ENCODE measurements around the gene RNU6-7. TPM values are rescaled to one million over a fixed set of nuclear protein-coding genes. Genes with fewer than 3 reads are reported as not detected.

The RNU6-7 gene
- total RNA-seq, 1 donor from 2014 or later = not detected

- Histone ChIP-seq H3K27ac (no peak overlapping the region), H3K4me3 (no peak overlapping the region), H3K36me3 (no peaks in the 10 kb centered on the region), H3K9me3 (no peaks in the 10 kb centered on the region), H3K4me1 (no peaks in the 10 kb centered on the region), H3K27me3 (ENCODE audit: low read depth) (no peaks in the 10 kb centered on the region)
- no peak for TF ChIP-seq CTCF (IDR thresholded peaks at IDR 0.05)
- DNase-seq = no peak
- intact Hi-C loops (cut with DNase I) = no loop called here
- no peak for ATAC-seq
Observed at GRCh38 chr14:32212833-32213232, 11.0 kb downstream of the RNU6-7 start.

- Histone ChIP-seq H3K27ac (no peak overlapping the region), H3K27me3 (ENCODE audit: low read depth) (no peaks in the 10 kb centered on the region), H3K36me3 (no peaks in the 10 kb centered on the region), H3K4me1 (no peaks in the 10 kb centered on the region), H3K4me3 (no peak overlapping the region), H3K9me3 (no peaks in the 10 kb centered on the region)
- intact Hi-C loops (cut with DNase I) = no loop called here
- ATAC-seq = no peak
- no peak for TF ChIP-seq CTCF (IDR thresholded peaks at IDR 0.05)
- DNase-seq = no peak
Observed at GRCh38 chr14:32217301-32217700, 15.5 kb downstream of the RNU6-7 start.

- Histone ChIP-seq H3K27ac (no peak overlapping the region), H3K9me3 (no peaks in the 10 kb centered on the region), H3K4me1 (peaks cover 20% of the 10 kb centered on the region), H3K4me3 (no peak overlapping the region), H3K36me3 (no peaks in the 10 kb centered on the region), H3K27me3 (ENCODE audit: low read depth) (no peaks in the 10 kb centered on the region)
- TF ChIP-seq CTCF (IDR thresholded peaks at IDR 0.05) = peak; percentile 19
- DNase-seq = peak; percentile 49
- ATAC-seq = peak; percentile 73 to 86
- intact Hi-C loops (cut with DNase I) = no loop called here
Observed at GRCh38 chr14:32224737-32225377, 23.0 kb downstream of the RNU6-7 start.

- TF ChIP-seq CTCF (IDR thresholded peaks at IDR 0.05) = no peak
- Histone ChIP-seq H3K27ac (peak overlapping the region; percentile 38), H3K4me3 (no peak overlapping the region), H3K27me3 (ENCODE audit: low read depth) (no peaks in the 10 kb centered on the region), H3K4me1 (peaks cover 20% of the 10 kb centered on the region), H3K36me3 (no peaks in the 10 kb centered on the region), H3K9me3 (no peaks in the 10 kb centered on the region)
- DNase-seq = no peak
- intact Hi-C loops (cut with DNase I) = no loop called here
- ATAC-seq = no peak
Observed at GRCh38 chr14:32225378-32225920, 23.6 kb downstream of the RNU6-7 start.

GRCh38 chr14:32226056-32226455 lies 24.2 kb downstream of the RNU6-7 start:
- Histone ChIP-seq H3K27me3 (ENCODE audit: low read depth) (no peaks in the 10 kb centered on the region), H3K36me3 (no peaks in the 10 kb centered on the region), H3K9me3 (no peaks in the 10 kb centered on the region), H3K4me1 (peaks cover 20% of the 10 kb centered on the region), H3K27ac (peak overlapping the region; percentile 38), H3K4me3 (no peak overlapping the region)
- DNase-seq (no peak), ATAC-seq (peak; percentile 88 to 94)
- intact Hi-C loops (cut with DNase I) = no loop called here
- TF ChIP-seq CTCF (IDR thresholded peaks at IDR 0.05) = no peak
